ENCODE data around the gene SLC7A7. TPM values are rescaled to one million over a fixed set of nuclear protein-coding genes. Genes with fewer than 3 reads are reported as not detected.

SLC7A7 gene
- total and polyA plus RNA-seq, 2 of the 13 experiments (the other 11 are each of a cell fraction or from before 2014, with no cell fraction given) = 0.13 to 0.63 TPM

GRCh38 chr14:22852940-22853767 lies 37.9 kb upstream of the SLC7A7 start (continued):
- no peak for TF ChIP-seq ZNF326 (CRISPR knock-in tag; IDR thresholded peaks at IDR 0.05; ENCODE audit: borderline replicate concordance)
- peak; percentile 81 for TF ChIP-seq SAP130 (CRISPR knock-in tag; IDR thresholded peaks at IDR 0.05; ENCODE audit: low read depth)
- TF ChIP-seq MIER2 (CRISPR knock-in tag; IDR thresholded peaks at IDR 0.05) = peak; percentile 83
- peak; percentile 89; the same call in 1 of the 2 replicates for TF ChIP-seq ZNF776 (CRISPR knock-in tag; IDR thresholded peaks at IDR 0.05)
- no peak for TF ChIP-seq ZNF672 (CRISPR knock-in tag; IDR thresholded peaks at IDR 0.05)
- peak; percentile 25; the same call in 1 of the 2 replicates for TF ChIP-seq RERE (CRISPR knock-in tag; IDR thresholded peaks at IDR 0.05; ENCODE audit: low read depth)
- no peak for TF ChIP-seq RARG (CRISPR knock-in tag; IDR thresholded peaks at IDR 0.05; ENCODE audit: low read depth)
- peak; percentile 55; the same call in 1 of the 2 replicates for TF ChIP-seq ATAD3A (CRISPR knock-in tag; IDR thresholded peaks at IDR 0.05)
- TF ChIP-seq HMG20A (CRISPR knock-in tag; IDR thresholded peaks at IDR 0.05; ENCODE audit: borderline replicate concordance) = no peak
- peak; percentile 55; the same call in 1 of the 2 replicates for TF ChIP-seq NR2C2 (CRISPR knock-in tag; IDR thresholded peaks at IDR 0.05; ENCODE audit: borderline replicate concordance)
- TF ChIP-seq UBTF (CRISPR knock-in tag; IDR thresholded peaks at IDR 0.05) = peak; percentile 60; the same call in 1 of the 2 replicates
- no peak for TF ChIP-seq ZEB1 (IDR thresholded peaks at IDR 0.05; ENCODE audit: insufficient replicate concordance, low read depth)
- peak; percentile 81 for TF ChIP-seq ARNTL (CRISPR knock-in tag; IDR thresholded peaks at IDR 0.05)
- TF ChIP-seq CBX1 (IDR thresholded peaks at IDR 0.05; ENCODE audit: low read depth) = peak; percentile 68
- 0 out of 2 replicates have a peak, but pooled peaks have one; percentile 86 for TF ChIP-seq ZNF329 (CRISPR knock-in tag; IDR thresholded peaks at IDR 0.05; ENCODE audit: low read depth)
- TF ChIP-seq HDAC1 (CRISPR knock-in tag; IDR thresholded peaks at IDR 0.05) = no peak; the same call in 1 of the 2 replicates
- TF ChIP-seq SOX6 (IDR thresholded peaks at IDR 0.05) = no peak
- peak; percentile 79 for TF ChIP-seq SOX6 (CRISPR knock-in tag; IDR thresholded peaks at IDR 0.05)
- TF ChIP-seq NR2F2 (IDR thresholded peaks at IDR 0.05; ENCODE audit: borderline replicate concordance, low read depth) = peak; percentile 50; the same call in 1 of the 2 replicates
- peak; percentile 82 for TF ChIP-seq ZNF800 (CRISPR knock-in tag; IDR thresholded peaks at IDR 0.05)
- peak; percentile 80; the same call in 1 of the 2 replicates for TF ChIP-seq TSC22D2 (CRISPR knock-in tag; IDR thresholded peaks at IDR 0.05; ENCODE audit: borderline replicate concordance)

Data from HepG2 (cell line).